GM06990 (cell line): ENCODE data around the gene NELFE.

Experiments
- DNase-seq: peaks from one replicate; pipeline ENCODE4 v3.0.0-alpha.2; 2011; ENCODE audit not compliant: insufficient read length; ENCODE audit errors: extremely low read depth
- H3K27me3 ChIP-seq: replicated peaks from 2 replicates; pipeline ENCODE4 v1.6.0; 2011; ENCODE audit warnings: low read length; ENCODE audit not compliant: control insufficient read depth, insufficient read depth
- H3K36me3 ChIP-seq: 2 replicates; pipeline ENCODE4 v1.5.1; 2011; ENCODE audit warnings: low read length; ENCODE audit not compliant: control insufficient read depth, insufficient read depth
- H3K4me3 ChIP-seq: replicated peaks from 2 replicates; pipeline ENCODE4 v1.5.1; 2011; ENCODE audit warnings: low read depth, mild to moderate bottlenecking, control low read depth, low read length
- TF ChIP-seq, protein P1 (sequence below): IDR thresholded peaks from 2 replicates; pipeline ENCODE4 v1.5.1; 2011; ENCODE audit warnings: low read length, control low read depth, mild to moderate bottlenecking, inconsistent platforms; ENCODE audit not compliant: insufficient read depth, poor library complexity, severe bottlenecking

The NELFE gene

DNA sequence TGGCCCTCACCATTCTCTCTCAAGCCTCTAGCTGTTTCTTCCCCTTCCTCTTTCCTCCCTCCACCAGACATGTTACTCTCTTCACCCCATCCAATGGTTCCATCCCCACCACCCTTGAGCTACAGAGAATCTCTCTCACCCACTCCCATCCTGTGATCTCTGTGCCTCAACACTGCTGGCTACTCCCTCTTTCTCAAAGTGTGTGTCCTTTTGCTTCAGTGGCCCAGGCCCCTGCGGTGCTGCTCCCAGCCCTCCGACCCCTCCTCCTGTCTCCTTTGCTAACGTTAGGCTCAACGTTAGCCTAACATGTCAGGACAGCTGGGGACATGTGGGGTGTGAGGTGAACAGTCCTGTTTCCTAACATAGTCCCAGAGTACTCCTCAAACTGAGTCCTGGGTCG is 5.9 kb downstream of the NELFE start:
- no peak overlapping the region for H3K4me3 ChIP-seq
- no peak for DNase-seq
- no peaks in the 10 kb centered on the region for H3K27me3 ChIP-seq
- TF ChIP-seq, protein P1, sequence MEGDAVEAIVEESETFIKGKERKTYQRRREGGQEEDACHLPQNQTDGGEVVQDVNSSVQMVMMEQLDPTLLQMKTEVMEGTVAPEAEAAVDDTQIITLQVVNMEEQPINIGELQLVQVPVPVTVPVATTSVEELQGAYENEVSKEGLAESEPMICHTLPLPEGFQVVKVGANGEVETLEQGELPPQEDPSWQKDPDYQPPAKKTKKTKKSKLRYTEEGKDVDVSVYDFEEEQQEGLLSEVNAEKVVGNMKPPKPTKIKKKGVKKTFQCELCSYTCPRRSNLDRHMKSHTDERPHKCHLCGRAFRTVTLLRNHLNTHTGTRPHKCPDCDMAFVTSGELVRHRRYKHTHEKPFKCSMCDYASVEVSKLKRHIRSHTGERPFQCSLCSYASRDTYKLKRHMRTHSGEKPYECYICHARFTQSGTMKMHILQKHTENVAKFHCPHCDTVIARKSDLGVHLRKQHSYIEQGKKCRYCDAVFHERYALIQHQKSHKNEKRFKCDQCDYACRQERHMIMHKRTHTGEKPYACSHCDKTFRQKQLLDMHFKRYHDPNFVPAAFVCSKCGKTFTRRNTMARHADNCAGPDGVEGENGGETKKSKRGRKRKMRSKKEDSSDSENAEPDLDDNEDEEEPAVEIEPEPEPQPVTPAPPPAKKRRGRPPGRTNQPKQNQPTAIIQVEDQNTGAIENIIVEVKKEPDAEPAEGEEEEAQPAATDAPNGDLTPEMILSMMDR: no peak
- peaks cover 21% of the 10 kb centered on the region for H3K36me3 ChIP-seq

GRCh38 chr6:31952140-31952805 is 6.5 kb downstream of the NELFE start:
- Histone ChIP-seq H3K4me3 (no peak overlapping the region), H3K36me3 (peaks cover 21% of the 10 kb centered on the region), H3K27me3 (no peaks in the 10 kb centered on the region)
- no peak for DNase-seq
- TF ChIP-seq, protein P1: peak; percentile 56

GRCh38 chr6:31949926-31950548 is 8.7 kb downstream of the NELFE start:
- TF ChIP-seq, protein P1: no peak
- no peak for DNase-seq
- H3K4me3 ChIP-seq: no peak overlapping the region
- no peaks in the 10 kb centered on the region for H3K27me3 ChIP-seq
- peaks cover 14% of the 10 kb centered on the region for H3K36me3 ChIP-seq

GRCh38 chr6:31948753-31949413 is 9.9 kb downstream of the NELFE start:
- DNase-seq: no peak
- H3K36me3 ChIP-seq: peaks cover 6% of the 10 kb centered on the region
- peaks cover 1% of the 10 kb centered on the region; the same call in 1 of the 2 replicates for H3K27me3 ChIP-seq
- TF ChIP-seq, protein P1: no peak
- no peak overlapping the region for H3K4me3 ChIP-seq

GRCh38 chr6:31948306-31948705 is 10.5 kb downstream of the NELFE start:
- Histone ChIP-seq H3K27me3 (peaks cover 1% of the 10 kb centered on the region; the same call in 1 of the 2 replicates), H3K36me3 (peaks cover 6% of the 10 kb centered on the region), H3K4me3 (no peak overlapping the region)
- TF ChIP-seq, protein P1: no peak
- DNase-seq: no peak
